Mammary epithelial cell (primary cell): ENCODE data around the gene ERVH48-1.

Experiments
- CTCF ChIP-seq, 2 donors: IDR thresholded peaks in 1 of 2; conservative IDR thresholded peaks in 1 of 2; 2 replicates each; pipeline ENCODE4 v1.5.1; 2011 to 2012; ENCODE audit warnings: inconsistent platforms in 2 of 2, low read length in 2 of 2, mild to moderate bottlenecking in 2 of 2, control low read depth in 1 of 2, low read depth in 1 of 2; ENCODE audit not compliant: insufficient read depth in 1 of 2; ENCODE audit errors: extremely low read depth in 1 of 2
- EZH2 ChIP-seq: IDR thresholded peaks from 2 replicates; pipeline ENCODE4 v1.6.1; 2012; ENCODE audit warnings: low read length, inconsistent platforms, borderline replicate concordance

- TF ChIP-seq CTCF (conservative IDR thresholded peaks at IDR 0.05 in 1 of 2, IDR thresholded peaks at IDR 0.05 in 1 of 2; ENCODE audit: extremely low read depth in 1 of 2, insufficient read depth in 1 of 2, low read depth in 1 of 2, low read length in 2 of 2) (no peak), EZH2 (no peak)
Observed at GRCh38 chr21:42883921-42884320, 41.5 kb downstream of the ERVH48-1 start.
